A673 (cell line): ENCODE results near the gene IGFN1.

Experiments
- EZH2 ChIP-seq: fragments of 200-600 bp; sonication (generic); IDR thresholded peaks from 2 replicates; pipeline ENCODE4 v1.6.1; 2017; ENCODE audit warnings: borderline replicate concordance, low read depth, mild to moderate bottlenecking, mixed read lengths, antibody characterized with exemption, low read length; ENCODE audit not compliant: poor library complexity, severe bottlenecking
- TF ChIP-seq, protein P1 (sequence below): fragments of 300-800, 200-600 bp; sonication (generic); conservative IDR thresholded peaks from 2 replicates; pipeline ENCODE4 v1.5.1; 2017; ENCODE audit warnings: low read depth, mild to moderate bottlenecking, antibody characterized with exemption, low read length, moderate library complexity, mixed read lengths

DNA sequence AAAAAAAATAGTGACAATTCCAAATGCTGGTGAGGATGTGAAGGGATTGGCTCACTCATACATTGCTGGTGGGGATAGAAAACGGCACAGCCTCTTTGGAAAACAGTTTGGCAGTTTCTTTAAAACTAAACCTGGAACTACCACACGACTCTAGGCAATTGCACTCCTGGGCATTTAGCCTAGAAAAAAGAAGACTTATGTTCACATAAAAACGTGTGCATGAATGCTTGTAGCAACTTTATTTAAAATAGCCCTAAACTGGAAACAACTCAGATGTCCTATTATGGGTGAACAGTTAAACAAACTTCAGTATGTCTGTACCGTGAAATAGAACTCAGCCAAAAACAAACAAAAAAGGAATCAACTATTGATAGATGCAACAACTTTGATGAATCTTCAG lies 26.9 kb upstream of the IGFN1 start:
- TF ChIP-seq, protein P1, sequence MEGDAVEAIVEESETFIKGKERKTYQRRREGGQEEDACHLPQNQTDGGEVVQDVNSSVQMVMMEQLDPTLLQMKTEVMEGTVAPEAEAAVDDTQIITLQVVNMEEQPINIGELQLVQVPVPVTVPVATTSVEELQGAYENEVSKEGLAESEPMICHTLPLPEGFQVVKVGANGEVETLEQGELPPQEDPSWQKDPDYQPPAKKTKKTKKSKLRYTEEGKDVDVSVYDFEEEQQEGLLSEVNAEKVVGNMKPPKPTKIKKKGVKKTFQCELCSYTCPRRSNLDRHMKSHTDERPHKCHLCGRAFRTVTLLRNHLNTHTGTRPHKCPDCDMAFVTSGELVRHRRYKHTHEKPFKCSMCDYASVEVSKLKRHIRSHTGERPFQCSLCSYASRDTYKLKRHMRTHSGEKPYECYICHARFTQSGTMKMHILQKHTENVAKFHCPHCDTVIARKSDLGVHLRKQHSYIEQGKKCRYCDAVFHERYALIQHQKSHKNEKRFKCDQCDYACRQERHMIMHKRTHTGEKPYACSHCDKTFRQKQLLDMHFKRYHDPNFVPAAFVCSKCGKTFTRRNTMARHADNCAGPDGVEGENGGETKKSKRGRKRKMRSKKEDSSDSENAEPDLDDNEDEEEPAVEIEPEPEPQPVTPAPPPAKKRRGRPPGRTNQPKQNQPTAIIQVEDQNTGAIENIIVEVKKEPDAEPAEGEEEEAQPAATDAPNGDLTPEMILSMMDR, result no peak
- TF ChIP-seq EZH2, result no peak
